Right atrium auricular region (tissue), 2 donors: ENCODE results near the gene RGS21. TPM values are rescaled to one million over a fixed set of nuclear protein-coding genes. Genes with fewer than 3 reads are reported as not detected.

Source experiments
- DNase-seq: peaks from one replicate; pipeline ENCODE4 v3.0.0-alpha.2; 2019; ENCODE audit warnings: low spot score
- H3K27ac ChIP-seq, 2 donors: fragments of 200-600 bp; sonication (generic); 1 replicate in 1 of 2; 2 replicates in 1 of 2; pipeline ENCODE4 v1.5.1; 2016 to 2019
- H3K27me3 ChIP-seq, 2 donors: fragments of 200-600 bp; sonication (generic); one replicate each; pipeline versions ENCODE4 v1.5.1 to v1.6.0; 2017 to 2019
- H3K36me3 ChIP-seq: fragments of 200-600 bp; sonication (generic); one replicate; pipeline ENCODE4 v1.5.1; 2016
- H3K4me1 ChIP-seq, 2 donors: fragments of 200-600 bp; sonication (generic); one replicate each; pipeline versions ENCODE4 v1.5.1 to v1.6.0; 2017 to 2019
- H3K4me3 ChIP-seq, 2 donors: fragments of 200-600 bp; sonication (generic); 1 replicate in 1 of 2; 2 replicates in 1 of 2; pipeline ENCODE4 v1.5.1; 2017 to 2019; ENCODE audit warnings: mild to moderate bottlenecking in 1 of 2, moderate library complexity in 1 of 2
- H3K9me3 ChIP-seq, 2 donors: fragments of 200-600 bp; sonication (generic); one replicate each; pipeline ENCODE4 v1.5.1; 2019
- total RNA-seq, 2 donors: library from RNA; depleted of rRNA; stranded (reverse); fragments of >200 nt; gene quantifications; one replicate each; pipeline ENCODE4 v1.1.0, GENCODE V29; 2016
- TF ChIP-seq, protein P1 (sequence below), 2 donors: fragments of 200-600 bp; sonication (generic); IDR thresholded peaks; one replicate each; pipeline ENCODE4 v1.5.1; 2019; ENCODE audit warnings: antibody characterized with exemption in 2 of 2

Gene RGS21
- total RNA-seq, 2 donors from 2014 or later: not detected

DNA sequence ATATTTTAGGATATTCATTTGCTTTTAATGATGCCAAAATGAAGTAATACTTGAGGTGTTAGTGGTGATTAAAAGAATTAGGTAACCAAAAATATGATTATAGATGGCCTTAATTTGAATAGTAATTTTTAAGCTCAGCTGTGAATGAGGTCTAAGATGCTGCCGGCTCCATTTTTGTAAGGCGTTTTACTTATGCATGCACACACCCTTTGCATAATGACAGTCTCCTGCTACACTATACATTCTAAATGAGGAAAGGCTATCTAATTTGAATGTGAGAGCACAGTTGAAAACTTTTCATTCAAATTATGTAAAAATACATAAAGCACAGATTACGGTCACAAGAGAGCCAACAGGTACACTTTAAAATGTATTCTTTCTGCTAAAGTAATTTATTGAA lies 41.6 kb downstream of the RGS21 start:
- H3K4me3 ChIP-seq: no peak overlapping the region
- H3K27ac ChIP-seq: no peak overlapping the region
- H3K9me3 ChIP-seq: no peaks in the 10 kb centered on the region
- no peaks in the 10 kb centered on the region for H3K27me3 ChIP-seq
- TF ChIP-seq, protein P1, sequence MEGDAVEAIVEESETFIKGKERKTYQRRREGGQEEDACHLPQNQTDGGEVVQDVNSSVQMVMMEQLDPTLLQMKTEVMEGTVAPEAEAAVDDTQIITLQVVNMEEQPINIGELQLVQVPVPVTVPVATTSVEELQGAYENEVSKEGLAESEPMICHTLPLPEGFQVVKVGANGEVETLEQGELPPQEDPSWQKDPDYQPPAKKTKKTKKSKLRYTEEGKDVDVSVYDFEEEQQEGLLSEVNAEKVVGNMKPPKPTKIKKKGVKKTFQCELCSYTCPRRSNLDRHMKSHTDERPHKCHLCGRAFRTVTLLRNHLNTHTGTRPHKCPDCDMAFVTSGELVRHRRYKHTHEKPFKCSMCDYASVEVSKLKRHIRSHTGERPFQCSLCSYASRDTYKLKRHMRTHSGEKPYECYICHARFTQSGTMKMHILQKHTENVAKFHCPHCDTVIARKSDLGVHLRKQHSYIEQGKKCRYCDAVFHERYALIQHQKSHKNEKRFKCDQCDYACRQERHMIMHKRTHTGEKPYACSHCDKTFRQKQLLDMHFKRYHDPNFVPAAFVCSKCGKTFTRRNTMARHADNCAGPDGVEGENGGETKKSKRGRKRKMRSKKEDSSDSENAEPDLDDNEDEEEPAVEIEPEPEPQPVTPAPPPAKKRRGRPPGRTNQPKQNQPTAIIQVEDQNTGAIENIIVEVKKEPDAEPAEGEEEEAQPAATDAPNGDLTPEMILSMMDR (IDR thresholded peaks at IDR 0.05): no peak
- H3K4me1 ChIP-seq: no peaks in the 10 kb centered on the region
- DNase-seq: no peak
- no peaks in the 10 kb centered on the region for H3K36me3 ChIP-seq

DNA sequence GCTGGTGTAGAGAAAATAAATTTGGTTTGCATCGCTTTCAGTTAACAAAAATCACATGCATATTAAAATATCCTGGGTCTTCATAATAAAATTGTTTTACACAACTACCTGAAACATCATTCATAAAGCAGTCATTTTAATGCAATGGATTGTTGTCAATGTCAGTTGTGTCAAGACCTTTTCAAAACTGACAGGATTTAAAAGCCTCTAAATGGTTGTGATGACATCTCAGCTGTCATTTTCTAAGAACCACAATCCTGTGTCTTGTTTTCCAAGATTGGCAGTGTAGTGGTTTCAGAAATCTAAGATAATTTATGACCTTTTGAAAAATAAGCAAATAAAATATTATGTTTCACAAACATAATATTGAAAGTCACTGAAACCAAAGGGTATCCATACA lies 42.0 kb downstream of the RGS21 start:
- Histone ChIP-seq H3K4me1 (no peaks in the 10 kb centered on the region), H3K9me3 (no peaks in the 10 kb centered on the region), H3K27me3 (no peaks in the 10 kb centered on the region), H3K4me3 (no peak overlapping the region), H3K27ac (no peak overlapping the region), H3K36me3 (no peaks in the 10 kb centered on the region)
- no peak for DNase-seq
- TF ChIP-seq, protein P1 (IDR thresholded peaks at IDR 0.05): no peak

DNA sequence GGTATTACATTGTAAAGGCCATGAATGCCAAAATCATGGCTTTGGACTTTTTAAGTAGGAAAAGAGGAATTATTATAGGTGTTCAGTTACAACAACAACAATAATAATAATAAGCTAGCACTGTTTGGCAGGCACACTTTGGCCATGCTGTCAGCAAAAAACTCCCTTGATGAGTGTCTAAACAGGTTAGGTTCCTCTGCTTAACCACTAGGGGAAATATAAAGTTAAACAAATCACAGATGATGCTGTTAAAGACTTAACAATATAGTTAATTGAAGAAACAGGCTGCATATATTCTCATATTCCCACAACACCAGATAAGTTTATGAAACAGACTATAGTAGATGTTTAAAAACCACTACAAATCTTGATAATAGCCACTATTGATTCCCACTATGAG lies 46.4 kb downstream of the RGS21 start:
- DNase-seq: no peak
- Histone ChIP-seq H3K4me1 (no peaks in the 10 kb centered on the region), H3K36me3 (no peaks in the 10 kb centered on the region), H3K27me3 (no peaks in the 10 kb centered on the region), H3K4me3 (no peak overlapping the region), H3K9me3 (no peaks in the 10 kb centered on the region), H3K27ac (no peak overlapping the region)
- TF ChIP-seq, protein P1 (IDR thresholded peaks at IDR 0.05): no peak

DNA sequence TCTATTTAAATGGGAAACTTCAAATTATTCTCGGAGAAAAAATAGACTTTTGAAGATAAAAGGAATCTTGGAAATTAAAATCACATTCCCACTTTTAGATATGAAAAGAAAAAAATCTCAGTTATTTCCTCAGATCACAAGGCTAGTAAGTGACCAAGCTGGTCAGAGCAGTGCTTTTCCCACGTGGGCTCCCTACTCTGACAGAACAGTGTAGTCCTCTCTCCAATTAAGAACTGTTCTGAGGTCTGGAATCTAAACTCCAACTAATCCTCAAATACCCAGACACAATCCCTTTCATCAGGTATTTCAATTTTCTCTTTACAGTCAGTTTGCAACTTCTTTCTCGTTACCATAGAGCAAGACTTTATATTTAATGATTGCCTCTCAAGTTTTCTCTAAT lies 50.6 kb downstream of the RGS21 start:
- no peaks in the 10 kb centered on the region for H3K4me1 ChIP-seq
- H3K27ac ChIP-seq: no peak overlapping the region
- no peak for DNase-seq
- no peaks in the 10 kb centered on the region for H3K36me3 ChIP-seq
- no peaks in the 10 kb centered on the region for H3K27me3 ChIP-seq
- TF ChIP-seq, protein P1 (IDR thresholded peaks at IDR 0.05): no peak
- no peaks in the 10 kb centered on the region for H3K9me3 ChIP-seq
- H3K4me3 ChIP-seq: no peak overlapping the region

DNA sequence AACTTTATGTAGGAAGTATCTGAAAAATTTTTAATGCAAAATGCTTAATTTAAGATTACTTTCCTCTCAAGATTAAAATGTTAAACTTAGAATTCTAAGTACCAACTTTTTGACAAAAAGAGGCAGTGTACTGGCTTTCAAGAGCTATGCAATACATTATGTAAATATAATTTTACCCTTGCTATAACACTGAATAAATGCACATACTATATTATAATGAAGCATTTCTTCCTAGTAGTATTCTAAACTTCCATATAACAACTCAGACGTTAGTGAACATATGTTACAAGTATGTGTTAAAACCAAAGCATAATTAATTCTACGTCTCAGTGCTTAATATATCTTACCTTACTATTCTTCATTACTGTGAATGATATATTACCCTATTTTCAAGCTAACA lies 58.5 kb downstream of the RGS21 start:
- H3K36me3 ChIP-seq: no peaks in the 10 kb centered on the region
- H3K27ac ChIP-seq: no peak overlapping the region
- TF ChIP-seq, protein P1 (IDR thresholded peaks at IDR 0.05): no peak
- no peaks in the 10 kb centered on the region for H3K9me3 ChIP-seq
- no peaks in the 10 kb centered on the region for H3K4me1 ChIP-seq
- no peak overlapping the region for H3K4me3 ChIP-seq
- H3K27me3 ChIP-seq: no peaks in the 10 kb centered on the region
- no peak for DNase-seq

DNA sequence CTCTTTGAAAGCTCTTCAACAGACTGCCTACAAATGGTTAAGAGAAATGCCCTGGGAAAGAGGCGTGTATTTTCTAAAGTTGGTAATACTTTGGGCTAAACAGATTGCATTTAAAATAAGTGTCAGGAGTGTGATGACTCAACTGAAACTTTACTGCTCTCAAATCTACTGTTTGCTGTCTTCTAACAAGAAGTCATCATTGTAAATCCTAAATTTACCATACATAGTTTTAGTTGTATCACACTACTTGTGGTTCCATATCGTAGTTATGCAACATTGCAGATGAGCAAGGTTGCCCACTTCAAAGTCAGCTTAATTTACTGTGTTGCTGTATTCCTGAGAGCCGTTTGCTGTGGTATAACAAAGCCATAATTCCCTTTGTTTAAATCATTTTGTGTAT lies 59.6 kb downstream of the RGS21 start:
- no peak for DNase-seq
- no peak overlapping the region for H3K27ac ChIP-seq
- H3K36me3 ChIP-seq: no peaks in the 10 kb centered on the region
- H3K9me3 ChIP-seq: no peaks in the 10 kb centered on the region
- no peak overlapping the region for H3K4me3 ChIP-seq
- TF ChIP-seq, protein P1 (IDR thresholded peaks at IDR 0.05): no peak
- H3K27me3 ChIP-seq: no peaks in the 10 kb centered on the region
- no peaks in the 10 kb centered on the region for H3K4me1 ChIP-seq
